Retinal pigment epithelial cell (primary cell): ENCODE data around the gene HS3ST4.

Experiments
- DNase-seq: peaks from one replicate; pipeline ENCODE4 v3.0.0-alpha.2; 2010; ENCODE audit warnings: low read depth
- H3K4me3 ChIP-seq: 2 replicates; pipeline ENCODE4 v1.5.1; 2011; ENCODE audit warnings: mild to moderate bottlenecking, low read length, control low read depth, moderate library complexity
- CTCF ChIP-seq: conservative IDR thresholded peaks from 2 replicates; pipeline ENCODE4 v1.5.1; 2011; ENCODE audit warnings: low read depth, low read length, control low read depth, inconsistent platforms

Gene HS3ST4

DNA sequence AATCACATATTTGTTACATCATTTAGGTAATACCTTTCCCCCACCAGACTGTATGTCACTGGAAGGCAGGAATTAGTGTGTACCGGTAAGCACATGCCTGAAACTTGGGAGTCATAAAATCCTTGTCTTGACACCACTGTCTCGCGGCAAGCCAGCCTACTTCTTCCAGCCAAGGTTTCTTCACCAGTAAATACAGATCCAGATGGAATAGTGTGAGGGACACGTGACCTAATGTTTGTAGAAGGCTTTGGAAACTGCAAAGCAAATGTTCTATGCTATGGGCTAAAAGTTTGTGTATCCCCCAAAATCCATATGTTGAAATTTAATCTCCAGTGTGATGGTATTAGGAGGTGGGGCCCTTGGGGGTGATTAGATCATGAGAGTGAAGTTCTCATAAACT lies 126.1 kb downstream of the HS3ST4 start:
- TF ChIP-seq CTCF, result no peak

DNA sequence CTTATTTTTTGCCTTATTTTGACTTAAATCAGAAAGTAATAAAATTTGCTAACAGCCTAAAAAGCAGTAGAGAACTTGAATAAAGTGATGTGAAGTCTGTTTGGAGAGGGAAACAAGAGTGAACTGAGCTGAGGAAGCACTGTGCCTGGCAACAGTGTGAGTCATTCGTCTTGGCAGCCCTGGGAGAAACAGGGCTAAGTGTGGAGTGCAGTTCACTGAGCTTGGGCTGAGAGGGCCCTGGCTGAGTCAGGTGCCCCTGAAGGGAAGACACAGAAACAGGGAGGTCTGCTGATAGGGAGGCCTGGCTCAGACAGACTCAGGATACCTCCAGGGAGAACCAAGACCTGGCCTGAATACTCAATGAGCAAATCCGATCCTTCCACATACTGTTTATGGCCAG lies 132.1 kb downstream of the HS3ST4 start:
- DNase-seq, result no peak
- TF ChIP-seq CTCF, result no peak
- H3K4me3 ChIP-seq, result no peak overlapping the region

More for the DNA sequence above, 126.1 kb downstream of the HS3ST4 start:
- no peak overlapping the region for H3K4me3 ChIP-seq
- DNase-seq, result no peak

DNA sequence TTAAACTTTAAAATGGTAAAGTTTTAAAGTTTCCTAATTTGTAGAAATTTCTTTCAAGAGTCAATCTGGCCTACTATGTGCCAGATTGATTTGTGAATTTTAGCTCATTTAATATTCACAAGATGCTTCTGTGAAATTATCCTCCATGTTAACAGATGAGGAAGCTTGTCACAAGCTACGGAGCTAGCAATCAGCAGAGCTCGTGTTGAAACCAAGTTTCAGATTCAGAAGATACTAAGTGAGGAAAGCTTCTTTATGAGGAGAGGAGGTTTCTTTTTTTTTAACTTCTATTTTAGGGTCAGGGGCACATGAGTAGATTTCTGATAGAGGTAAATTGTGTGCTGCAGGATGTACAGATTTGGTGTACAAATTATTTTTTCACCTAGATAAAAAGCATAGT lies 135.9 kb downstream of the HS3ST4 start:
- TF ChIP-seq CTCF, result no peak
- no peak for DNase-seq
- H3K4me3 ChIP-seq, result no peak overlapping the region

DNA sequence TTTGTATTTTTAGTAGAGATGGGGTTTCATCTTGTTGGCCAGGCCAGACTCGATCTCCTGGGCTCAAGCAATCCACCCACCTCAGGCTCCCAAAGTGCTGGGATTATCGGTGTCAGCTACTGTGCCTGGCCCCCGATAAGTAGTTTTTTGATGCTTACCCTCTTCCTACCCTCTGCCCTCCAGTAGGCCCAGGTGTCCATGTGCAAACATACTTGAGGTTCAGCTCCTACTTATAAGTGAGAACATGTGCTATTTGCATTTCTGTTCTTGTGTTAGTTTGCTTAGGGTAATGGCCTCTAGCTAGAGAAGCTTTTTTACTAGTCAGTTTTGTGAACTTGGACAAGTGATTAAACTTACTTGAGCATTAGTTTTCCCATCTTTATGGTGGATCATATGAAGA lies 136.8 kb downstream of the HS3ST4 start:
- no peak for DNase-seq
- no peak for TF ChIP-seq CTCF
- no peak overlapping the region for H3K4me3 ChIP-seq

DNA sequence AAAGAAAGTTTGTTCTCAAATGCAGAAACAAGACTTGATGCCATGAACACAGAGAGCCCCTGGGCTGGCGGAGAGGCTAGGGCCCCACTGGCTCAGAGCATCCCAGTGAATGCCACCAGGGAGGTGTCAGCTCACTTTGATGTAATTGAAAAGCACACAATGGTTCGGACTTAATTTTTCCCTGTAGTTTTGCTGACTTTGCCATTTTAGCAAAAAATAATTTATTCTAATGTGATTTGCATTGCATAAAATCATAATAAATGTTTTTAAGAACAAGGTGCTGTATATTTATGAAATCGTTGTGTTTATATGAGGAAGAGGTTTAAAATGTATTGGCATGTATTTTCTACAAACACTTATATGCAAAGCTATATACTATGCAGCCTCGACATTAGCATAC lies 140.5 kb downstream of the HS3ST4 start:
- no peak overlapping the region for H3K4me3 ChIP-seq
- TF ChIP-seq CTCF, result no peak
- no peak for DNase-seq

- DNase-seq, result no peak
- no peak for TF ChIP-seq CTCF
- H3K4me3 ChIP-seq, result no peak overlapping the region
Observed at GRCh38 chr16:25834101-25834500, 142.3 kb downstream of the HS3ST4 start.

GRCh38 chr16:25835126-25835525 lies 143.4 kb downstream of the HS3ST4 start:
- DNase-seq, result no peak
- no peak for TF ChIP-seq CTCF
- H3K4me3 ChIP-seq, result no peak overlapping the region
